ENCODE measurements around the gene TAX1BP3. TPM values are rescaled to one million over a fixed set of nuclear protein-coding genes. Genes with fewer than 3 reads are reported as not detected.

Gene TAX1BP3
- polyA plus RNA-seq, 3 donors: 29.6 to 71.8 (median 70.9) TPM

GRCh38 chr17:3635474-3636153 lies 32.8 kb downstream of the TAX1BP3 start:
- Mint-ChIP-seq H3K9me3 (peaks cover 0 to 2% (median 0%) of the 10 kb centered on the region in 7 donors), H3K27me3 (ENCODE audit: low read depth in 3 of 3) (peaks cover 0 to 4% (median 0%) of the 10 kb centered on the region in 3 donors), H3K4me1 (peaks cover 45% of the 10 kb centered on the region), H3K27ac (peak overlapping the region in 5 of 7 donors; percentile 26 to 79 (median 70)), H3K36me3 (peaks cover 6 to 12% of the 10 kb centered on the region in 2 donors), H3K4me3 (peak overlapping the region; percentile 86 to 91)
- intact Hi-C loops (cut with micrococcal nuclease): loop anchor here in 1 of 2 donors (2.0 to 10.0 kb wide), 2 partner anchors 33 to 591 kb away; partner anchors contain the start of genes EMC6 and TAX1BP3
- Histone ChIP-seq H4K20me1 (ENCODE audit: insufficient read depth, low read length) (no peaks in the 10 kb centered on the region), H3K4me1 (ENCODE audit: control insufficient read depth in 1 of 2, insufficient read depth in 2 of 2, low read length in 2 of 2) (peaks cover 37 to 45% of the 10 kb centered on the region in 2 donors), H3K4me3 (replicated peaks in 1 of 3; ENCODE audit: low read depth in 2 of 3, low read length in 3 of 3) (peak overlapping the region; percentile 61 to 93 (median 71)), H3K9ac (ENCODE audit: insufficient read depth, low read length, poor library complexity, severe bottlenecking) (peak overlapping the region; percentile 93), H3K27ac (ENCODE audit: low read depth in 1 of 2, low read length in 2 of 2) (peak overlapping the region in 1 of 2 donors; percentile 94), H3K4me2 (replicated peaks; ENCODE audit: extremely low read depth, low read length, poor library complexity, severe bottlenecking) (peak overlapping the region; percentile 90), H3K9me3 (replicated peaks in 1 of 2; ENCODE audit: control insufficient read depth in 1 of 2, insufficient read depth in 1 of 2, low read length in 2 of 2) (no peaks in the 10 kb centered on the region), H3K27me3 (ENCODE audit: control insufficient read depth in 2 of 2, insufficient read depth in 2 of 2, low read length in 2 of 2) (no peaks in the 10 kb centered on the region), H3K79me2 (ENCODE audit: insufficient read depth, low read length) (peaks cover 32% of the 10 kb centered on the region), H3K36me3 (replicated peaks in 1 of 2; ENCODE audit: control insufficient read depth in 1 of 2, insufficient read depth in 2 of 2, low read length in 2 of 2) (peaks cover 0 to 5% of the 10 kb centered on the region in 2 donors), H2AFZ (ENCODE audit: insufficient read depth, low read depth, low read length, poor library complexity, severe bottlenecking) (peak overlapping the region; percentile 97)
- TF ChIP-seq CTCF (IDR thresholded peaks at IDR 0.05): no peak
- whole genome bisulfite sequencing (ENCODE audit: insufficient coverage): 23% methylated on average over 37 of the region's 38 CpGs
- no peak for DNase-seq

- H3K27ac Mint-ChIP-seq: no peak overlapping the region
- no peak for DNase-seq
- WGBS (ENCODE audit: insufficient coverage): 98% methylated on average over 5 of the region's 7 CpGs
Measured at GRCh38 chr17:3632287-3632686, 36.1 kb downstream of the TAX1BP3 start.

More at GRCh38 chr17:3632287-3632686, 36.1 kb downstream of the TAX1BP3 start:
- Mint-ChIP-seq H3K9me3 (peaks cover 0 to 2% (median 0%) of the 10 kb centered on the region in 7 donors), H3K4me3 (no peak overlapping the region), H3K36me3 (peaks cover 25 to 35% of the 10 kb centered on the region in 2 donors), H3K4me1 (peaks cover 18% of the 10 kb centered on the region), H3K27me3 (ENCODE audit: low read depth in 3 of 3) (peaks cover 0 to 4% (median 0%) of the 10 kb centered on the region in 3 donors)
- Histone ChIP-seq H3K27me3 (ENCODE audit: control insufficient read depth in 2 of 2, insufficient read depth in 2 of 2, low read length in 2 of 2) (no peaks in the 10 kb centered on the region), H4K20me1 (ENCODE audit: insufficient read depth, low read length) (no peaks in the 10 kb centered on the region), H2AFZ (ENCODE audit: insufficient read depth, low read depth, low read length, poor library complexity, severe bottlenecking) (no peak overlapping the region), H3K9me3 (replicated peaks in 1 of 2; ENCODE audit: control insufficient read depth in 1 of 2, insufficient read depth in 1 of 2, low read length in 2 of 2) (no peaks in the 10 kb centered on the region), H3K4me2 (replicated peaks; ENCODE audit: extremely low read depth, low read length, poor library complexity, severe bottlenecking) (no peak overlapping the region), H3K9ac (ENCODE audit: insufficient read depth, low read length, poor library complexity, severe bottlenecking) (no peak overlapping the region), H3K36me3 (replicated peaks in 1 of 2; ENCODE audit: control insufficient read depth in 1 of 2, insufficient read depth in 2 of 2, low read length in 2 of 2) (peaks cover 16 to 33% of the 10 kb centered on the region in 2 donors), H3K4me3 (replicated peaks in 1 of 3; ENCODE audit: low read depth in 2 of 3, low read length in 3 of 3) (no peak overlapping the region), H3K79me2 (ENCODE audit: insufficient read depth, low read length) (peaks cover 25% of the 10 kb centered on the region), H3K4me1 (ENCODE audit: control insufficient read depth in 1 of 2, insufficient read depth in 2 of 2, low read length in 2 of 2) (peaks cover 14 to 22% of the 10 kb centered on the region in 2 donors), H3K27ac (ENCODE audit: low read depth in 1 of 2, low read length in 2 of 2) (no peak overlapping the region)
- TF ChIP-seq CTCF (IDR thresholded peaks at IDR 0.05): no peak
- intact Hi-C loops (cut with micrococcal nuclease): loop anchor here in 1 of 2 donors (10.0 kb wide), 1 partner anchor 587 kb away; no protein-coding TSS in a partner anchor
